ENCODE results near the gene NNT.

DNA sequence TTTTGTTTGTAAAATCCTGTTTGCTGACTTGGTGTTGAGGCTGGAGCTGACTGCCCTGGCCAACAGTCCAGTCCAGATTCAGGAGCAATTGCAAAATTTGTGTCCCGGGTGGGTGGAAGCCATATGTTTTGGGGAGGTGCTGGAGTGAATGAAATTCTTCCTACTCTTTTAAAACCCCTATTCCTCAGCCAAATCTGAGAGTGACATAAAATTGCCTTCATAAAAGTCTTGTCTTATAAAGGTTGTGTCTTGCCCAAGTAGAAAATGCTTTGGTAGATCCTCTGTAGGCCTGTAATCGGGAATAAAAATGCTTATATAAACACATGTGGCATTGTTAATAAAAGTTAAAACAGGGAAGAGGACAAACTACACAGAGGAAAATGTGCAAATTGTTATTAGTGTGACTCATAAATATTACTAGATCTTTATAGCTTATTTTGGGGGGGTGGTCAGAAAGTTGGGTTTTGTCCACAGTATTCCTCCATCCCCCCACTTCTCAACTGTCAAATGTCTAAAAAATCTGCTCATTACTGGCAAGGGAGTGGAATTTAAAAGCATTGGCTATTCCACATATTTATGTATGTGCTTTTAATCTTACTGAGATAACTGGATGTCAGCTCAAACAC lies 45.6 kb downstream of the NNT start:
- no peak for TF ChIP-seq POLR2A (IDR thresholded peaks at IDR 0.05)
- TF ChIP-seq, protein P1, sequence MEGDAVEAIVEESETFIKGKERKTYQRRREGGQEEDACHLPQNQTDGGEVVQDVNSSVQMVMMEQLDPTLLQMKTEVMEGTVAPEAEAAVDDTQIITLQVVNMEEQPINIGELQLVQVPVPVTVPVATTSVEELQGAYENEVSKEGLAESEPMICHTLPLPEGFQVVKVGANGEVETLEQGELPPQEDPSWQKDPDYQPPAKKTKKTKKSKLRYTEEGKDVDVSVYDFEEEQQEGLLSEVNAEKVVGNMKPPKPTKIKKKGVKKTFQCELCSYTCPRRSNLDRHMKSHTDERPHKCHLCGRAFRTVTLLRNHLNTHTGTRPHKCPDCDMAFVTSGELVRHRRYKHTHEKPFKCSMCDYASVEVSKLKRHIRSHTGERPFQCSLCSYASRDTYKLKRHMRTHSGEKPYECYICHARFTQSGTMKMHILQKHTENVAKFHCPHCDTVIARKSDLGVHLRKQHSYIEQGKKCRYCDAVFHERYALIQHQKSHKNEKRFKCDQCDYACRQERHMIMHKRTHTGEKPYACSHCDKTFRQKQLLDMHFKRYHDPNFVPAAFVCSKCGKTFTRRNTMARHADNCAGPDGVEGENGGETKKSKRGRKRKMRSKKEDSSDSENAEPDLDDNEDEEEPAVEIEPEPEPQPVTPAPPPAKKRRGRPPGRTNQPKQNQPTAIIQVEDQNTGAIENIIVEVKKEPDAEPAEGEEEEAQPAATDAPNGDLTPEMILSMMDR (IDR thresholded peaks at IDR 0.05 in 8 of 11, conservative IDR thresholded peaks at IDR 0.05 in 3 of 11) = no peak

Measured in spleen (tissue), 7 donors.